Renal pelvis (tissue), 12 donors: Measurements from ENCODE around the gene ICE1. TPM values are rescaled to one million over a fixed set of nuclear protein-coding genes. Genes with fewer than 3 reads are reported as not detected.
"Not testable (repeated sequence)": the region's sequence is repeated elsewhere in the genome, so short reads cannot be mapped to it uniquely, and the experiment has no call there.

Source experiments
- DNase-seq: peaks from one replicate; pipeline ENCODE4 v3.0.0-alpha.2; 2013
- long read RNA-seq, 16 experiments: transcript quantifications; one replicate each; lab custom pipeline, GENCODE V29; 2026
- polyA plus RNA-seq, 3 donors: library from polyadenylated mRNA; unstranded; fragments of 120-200 nt; gene quantifications; one replicate each; pipeline ENCODE4 v1.2.1, GENCODE V29; 2013; ENCODE audit not compliant: insufficient read length in 3 of 3

Gene ICE1, protein sequence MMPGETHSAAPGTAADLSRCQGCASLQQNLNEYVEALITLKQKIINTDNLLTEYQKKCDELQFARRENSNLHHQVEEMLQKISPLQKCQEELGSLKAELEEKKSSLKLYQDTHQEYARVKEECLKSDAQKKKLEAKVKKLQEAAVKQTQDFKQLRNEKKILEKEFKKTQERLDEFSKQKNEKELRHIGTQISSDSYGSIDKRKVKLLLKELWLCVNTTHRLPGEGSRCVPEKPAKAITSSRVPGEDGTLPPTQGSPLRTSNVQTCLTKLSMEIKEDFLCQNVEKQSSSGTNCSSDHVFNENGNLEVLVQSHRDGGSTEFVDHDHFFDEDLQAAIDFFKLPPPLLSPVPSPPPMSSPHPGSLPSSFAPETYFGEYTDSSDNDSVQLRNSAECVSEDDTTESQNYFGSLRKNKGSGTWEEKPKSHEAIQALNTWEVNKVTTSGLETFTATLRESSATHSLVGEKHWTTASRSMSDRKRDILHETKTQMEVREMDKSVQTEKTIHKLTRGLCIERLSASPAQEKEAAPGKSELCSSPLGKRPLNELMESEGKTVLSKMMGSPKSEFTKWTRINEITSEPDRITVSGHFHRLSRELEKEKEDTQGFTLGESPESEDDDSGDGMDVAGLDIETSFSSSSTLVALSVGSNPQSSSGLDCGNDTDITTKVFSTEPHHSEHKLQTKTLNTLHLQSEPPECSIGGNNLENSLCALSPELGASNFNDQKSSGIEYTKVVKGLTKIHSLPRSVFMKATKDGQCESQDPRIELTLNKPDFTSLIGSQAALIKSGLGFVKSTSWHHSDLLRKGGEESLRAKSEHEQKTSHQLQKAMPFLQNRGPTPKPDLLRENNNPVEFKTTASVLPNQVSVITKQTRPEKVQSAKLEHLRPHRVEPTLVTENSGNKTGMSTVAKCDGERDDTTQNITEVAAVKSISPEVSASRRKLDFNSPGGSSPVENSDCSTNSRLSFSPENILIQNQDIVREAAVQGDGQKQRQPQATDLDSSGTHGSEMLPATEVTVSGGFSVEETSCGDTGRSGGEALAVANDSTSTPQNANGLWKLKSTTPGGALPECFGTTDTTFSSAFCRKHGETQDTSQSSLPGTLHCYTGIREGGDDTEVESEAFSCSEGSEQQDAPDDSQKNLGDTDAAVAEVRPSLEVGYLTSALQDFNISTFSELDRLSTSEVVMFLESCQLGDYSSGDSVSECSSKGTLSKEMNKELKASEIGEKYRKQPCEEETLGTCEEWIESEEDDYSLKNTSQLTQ (N-terminal part only)
- 10 to 100 TPM; 35.8 to 39.8 (median 36.8) TPM for polyA plus RNA-seq
- long read RNA-seq, donor 1, partial matches to known transcripts = 5 of 5 reads
- long read RNA-seq, donor 1, other reads (novel, unspliced or antisense) = 0 of 5 reads
- long read RNA-seq, donor 2, partial matches to known transcripts = 0 of 1 reads
- long read RNA-seq, donor 2, other reads (novel, unspliced or antisense) = 0 of 1 reads
- long read RNA-seq, donor 3, partial matches to known transcripts = 0 of 1 reads
- long read RNA-seq, donor 3, other reads (novel, unspliced or antisense) = 0 of 1 reads
- long read RNA-seq, donor 4, partial matches to known transcripts = 9 of 12 reads
- long read RNA-seq, donor 4, other reads (novel, unspliced or antisense) = 0 of 12 reads
- long read RNA-seq, donor 5 = 0 reads
- long read RNA-seq, donor 6, partial matches to known transcripts = 0 of 2 reads
- long read RNA-seq, donor 6, other reads (novel, unspliced or antisense) = 0 of 2 reads
- long read RNA-seq, donor 7, partial matches to known transcripts = 0 of 6 reads
- long read RNA-seq, donor 7, other reads (novel, unspliced or antisense) = 5 of 6 reads
- long read RNA-seq, donor 8 = 0 reads
- long read RNA-seq, donor 9, partial matches to known transcripts = 0 of 5 reads
- long read RNA-seq, donor 9, other reads (novel, unspliced or antisense) = 5 of 5 reads
- long read RNA-seq, donor 10, partial matches to known transcripts = 0 of 1 reads
- long read RNA-seq, donor 10, other reads (novel, unspliced or antisense) = 0 of 1 reads
- long read RNA-seq, donor 11 = 0 reads
- long read RNA-seq, donor 12, partial matches to known transcripts = 8 of 9 reads
- long read RNA-seq, donor 12, other reads (novel, unspliced or antisense) = 0 of 9 reads
- long read RNA-seq, donor 13 = 0 reads
- long read RNA-seq, donor 14, partial matches to known transcripts = 9 of 12 reads
- long read RNA-seq, donor 14, other reads (novel, unspliced or antisense) = 0 of 12 reads
- long read RNA-seq, donor 15, partial matches to known transcripts = 0 of 2 reads
- long read RNA-seq, donor 15, other reads (novel, unspliced or antisense) = 0 of 2 reads
- long read RNA-seq, donor 16, partial matches to known transcripts = 15 of 16 reads
- long read RNA-seq, donor 16, other reads (novel, unspliced or antisense) = 0 of 16 reads

DNA sequence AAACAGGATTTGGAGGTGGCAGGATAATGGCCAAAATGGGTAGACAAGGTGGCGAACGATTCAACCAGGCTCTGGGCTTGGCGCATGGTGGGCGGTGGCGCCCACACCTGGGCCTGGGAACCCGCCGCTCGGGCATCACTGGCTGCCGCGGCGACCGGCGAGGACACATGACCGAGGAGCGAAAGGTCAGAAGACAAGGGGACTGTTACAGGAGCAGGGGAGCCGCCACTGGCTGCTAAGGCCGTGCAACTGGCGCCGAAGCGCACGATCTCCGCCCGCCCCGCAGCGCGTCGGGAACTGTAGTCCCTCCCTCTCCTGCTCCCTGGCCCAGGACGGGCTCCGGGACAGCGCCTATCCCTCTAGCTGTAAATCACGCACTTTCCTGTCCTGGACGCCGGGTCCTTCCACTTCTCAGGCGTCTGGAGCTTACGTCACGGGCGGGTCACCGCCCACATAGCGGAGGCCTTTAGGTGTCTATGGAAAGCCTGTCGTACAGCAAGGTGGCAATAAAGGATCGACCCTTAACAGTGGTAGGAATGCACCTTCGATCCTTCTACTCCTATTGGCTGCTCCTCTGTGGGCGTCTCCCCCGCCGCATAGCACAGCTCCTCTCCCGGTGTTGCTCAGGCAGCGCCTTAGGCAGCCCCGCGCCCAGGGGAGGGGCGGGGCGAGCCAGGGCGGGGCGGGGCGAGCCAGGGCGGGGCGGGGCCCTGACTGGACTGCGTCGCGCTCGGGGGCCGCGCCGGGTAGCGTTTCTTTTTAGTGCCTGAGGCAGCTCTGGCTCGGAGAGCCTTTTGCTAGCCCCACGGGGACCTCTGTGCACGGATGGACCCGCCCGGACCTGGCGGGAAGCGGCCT, at the start of gene ICE1:
Gene ICE1, plus strand, starts transcription at position 717 of the 858 bp plus-strand sequence. CDS start 239 bp downstream, outside the sequence.
- peak; percentile 97 for DNase-seq

DNA sequence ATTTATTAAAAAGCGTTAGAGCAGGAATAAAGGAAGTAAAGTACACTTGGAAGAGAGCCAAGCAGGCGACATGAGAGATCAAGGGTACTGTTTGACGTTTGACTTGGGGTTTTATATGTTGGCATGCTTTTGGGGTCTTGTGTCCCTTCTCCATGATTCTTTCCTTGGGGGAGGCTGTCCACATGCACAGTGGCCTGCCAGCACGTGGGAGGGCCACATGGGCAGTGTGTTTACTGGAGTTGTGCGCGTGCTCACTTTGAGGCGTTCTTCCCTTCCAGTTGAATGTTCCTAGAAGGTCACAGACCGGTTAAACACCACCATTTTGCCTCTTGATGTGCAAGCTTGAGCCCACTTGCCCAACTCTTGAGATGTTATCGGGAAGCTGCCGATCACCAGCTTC, 49.5 kb upstream of the ICE1 start:
- DNase-seq = no peak

DNA sequence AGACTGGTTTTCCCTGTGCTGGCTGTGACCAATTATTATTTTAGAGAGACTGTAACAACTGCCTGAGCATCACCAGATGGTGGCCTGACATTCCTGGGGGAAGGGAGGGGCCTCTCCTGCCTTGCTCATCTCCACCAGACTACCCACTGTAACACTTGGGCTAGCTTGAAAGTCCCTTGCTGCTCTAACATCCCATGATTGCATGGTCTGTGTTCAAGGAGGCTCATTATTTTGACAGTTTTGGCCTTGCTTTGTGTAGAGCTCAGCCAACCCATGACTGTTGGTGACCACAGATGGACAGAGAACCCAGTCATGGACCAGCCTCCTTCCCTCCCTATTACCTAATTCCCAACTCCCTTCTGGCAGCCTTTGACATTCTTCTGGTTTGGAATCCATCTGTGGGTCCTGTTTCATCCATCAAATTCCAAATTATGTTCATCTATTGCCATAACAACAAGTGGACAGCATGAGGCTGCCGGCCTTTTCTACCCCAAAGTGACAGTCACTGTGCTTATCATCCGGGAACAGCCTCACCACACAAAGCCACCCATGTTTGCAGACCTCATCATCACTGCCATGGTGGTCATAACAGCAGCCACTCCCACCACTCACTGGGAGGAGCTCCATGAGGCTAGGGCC, 49.0 kb upstream of the ICE1 start:
- no peak for DNase-seq

DNA sequence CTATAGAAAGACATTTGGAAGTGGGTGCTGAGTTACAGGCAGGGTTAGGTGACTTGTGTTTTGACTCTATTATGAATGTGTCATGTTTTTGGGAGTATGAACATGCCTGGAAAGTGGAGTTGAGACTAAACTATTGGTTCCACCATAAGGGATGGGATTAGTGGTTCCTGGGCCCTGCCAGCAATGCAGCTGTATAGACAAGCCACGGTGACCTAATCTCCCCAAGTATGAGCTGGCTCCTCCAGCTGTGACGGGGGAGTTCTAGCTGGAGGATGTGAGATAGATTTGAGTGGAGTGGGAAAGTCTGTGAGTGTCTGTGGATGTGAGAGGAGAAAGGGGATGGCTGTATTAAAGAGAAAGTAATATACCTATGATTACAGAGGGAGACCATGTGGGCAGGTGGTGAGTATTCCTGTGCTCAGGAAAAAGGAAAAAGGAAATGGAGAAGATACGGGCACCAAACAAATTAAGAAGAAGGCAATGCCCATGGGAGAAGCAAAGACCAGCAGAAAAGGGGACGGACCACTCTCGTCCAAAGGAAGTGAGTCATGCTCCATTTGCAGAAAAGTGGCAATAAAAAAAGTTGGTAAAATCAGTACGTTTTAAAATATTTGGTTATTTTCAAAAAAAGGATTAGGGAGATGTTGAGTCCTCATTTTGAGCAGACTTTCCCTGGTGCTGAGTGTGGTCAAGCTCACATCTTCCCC, 48.3 kb upstream of the ICE1 start:
- no peak for DNase-seq

DNA sequence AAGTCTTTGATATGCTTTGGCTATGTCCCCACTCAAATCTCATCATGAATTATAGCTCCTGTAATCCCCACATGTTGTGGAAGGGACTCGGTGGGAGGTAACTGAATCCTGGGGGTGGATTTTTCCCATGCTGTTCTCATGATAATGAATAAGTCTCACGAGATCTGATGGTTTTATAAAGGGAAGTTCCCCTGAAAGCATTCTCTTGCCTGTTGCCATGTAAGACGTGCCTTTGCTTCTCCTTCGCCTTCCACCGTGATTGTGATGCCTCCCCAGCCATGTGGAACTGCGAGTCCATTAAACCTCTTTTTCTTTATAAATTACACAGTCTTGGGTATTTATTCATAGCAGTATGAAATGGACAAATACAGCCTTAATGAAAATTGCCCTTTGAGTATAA, 44.7 kb upstream of the ICE1 start:
- DNase-seq = no peak

DNA sequence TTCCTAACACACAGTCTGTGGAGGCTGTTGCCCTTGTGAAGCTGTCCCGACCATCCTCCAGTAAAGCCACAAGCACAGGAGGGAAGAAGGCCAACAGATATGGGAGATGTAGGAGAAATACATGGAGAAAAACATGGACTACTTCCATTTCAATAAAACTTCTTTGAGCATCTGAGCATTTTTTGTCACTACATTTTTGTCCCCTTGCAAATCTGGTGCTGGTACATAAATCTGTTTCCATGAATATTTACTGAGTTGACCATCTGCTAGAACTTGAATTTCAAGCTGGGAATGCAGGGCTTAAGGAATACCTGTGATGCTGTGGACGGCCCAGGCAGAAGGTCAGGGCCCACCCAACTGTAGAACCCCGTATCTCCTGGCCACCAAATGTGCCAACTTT, 43.9 kb upstream of the ICE1 start:
- no peak for DNase-seq

DNA sequence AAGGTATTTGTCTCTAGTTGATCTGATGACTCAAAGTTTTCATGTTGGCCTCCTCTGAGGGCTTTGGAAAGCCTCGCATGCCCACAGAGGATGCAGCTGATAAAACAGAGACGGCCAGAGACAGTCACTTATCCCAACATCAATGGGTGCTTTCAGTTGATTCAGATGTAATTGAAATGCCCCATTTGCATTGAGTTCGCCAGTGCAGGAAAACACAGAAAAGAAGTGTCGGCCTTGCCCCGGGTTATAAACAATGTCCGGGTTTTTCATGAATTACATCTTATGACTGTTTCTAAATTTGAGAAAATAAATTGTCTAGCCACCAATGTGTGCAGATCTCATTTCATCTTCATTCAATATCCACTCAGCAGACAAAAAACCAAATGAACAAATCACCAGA, 42.2 kb upstream of the ICE1 start:
- no peak for DNase-seq

- no peak for DNase-seq
Observed at GRCh38 chr5:5381310-5381913, 41.1 kb upstream of the ICE1 start.

- no peak for DNase-seq
Observed at GRCh38 chr5:5383461-5383860, 39.0 kb upstream of the ICE1 start.

DNA sequence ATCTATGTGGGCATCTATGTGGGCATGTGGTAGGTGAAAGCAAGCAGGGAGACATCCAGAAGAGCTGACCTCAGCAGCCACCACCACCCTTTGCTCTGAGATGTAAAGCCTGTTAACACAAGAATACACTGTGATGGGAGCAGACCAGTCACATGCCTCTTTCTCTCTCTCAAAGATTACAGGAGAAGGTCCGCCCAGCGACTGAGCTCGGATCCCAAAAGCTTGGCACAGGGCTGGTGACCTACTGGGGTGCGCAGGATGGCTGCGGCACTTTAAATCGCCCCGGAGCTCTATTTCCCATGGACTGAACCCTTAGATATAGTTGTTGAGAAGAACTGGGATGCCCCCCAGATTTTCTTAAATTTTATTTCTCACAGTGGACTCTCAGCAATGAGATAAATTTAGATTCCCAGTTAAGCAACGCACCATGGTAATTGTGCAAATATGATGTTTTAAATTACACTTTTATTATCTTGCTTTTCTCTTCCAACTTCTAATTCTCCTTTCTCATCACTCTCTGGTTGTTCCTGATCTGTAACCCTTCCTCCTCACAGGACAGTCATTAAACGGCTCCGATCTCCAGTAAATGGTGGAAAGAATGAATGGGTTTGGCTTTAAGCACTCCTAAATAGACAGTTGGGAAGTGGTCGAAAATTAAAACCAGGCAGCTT, 37.7 kb upstream of the ICE1 start:
- DNase-seq = no peak

DNA sequence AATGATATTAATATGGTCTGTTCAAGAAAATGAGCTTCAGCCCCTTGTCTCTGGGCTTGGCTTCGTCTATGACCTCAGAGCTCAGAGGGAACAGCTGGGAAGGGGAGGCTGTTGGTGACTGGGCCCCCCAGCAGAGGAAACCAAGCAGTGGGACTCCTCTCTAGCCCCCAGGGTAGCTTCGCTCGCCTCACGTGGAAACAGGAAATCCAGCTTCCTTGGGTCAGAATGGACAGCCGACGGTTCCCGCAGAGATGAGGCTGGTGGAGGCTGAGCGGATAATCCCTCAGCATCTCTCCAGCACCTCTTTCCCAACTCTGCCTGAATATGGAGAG, 37.2 kb upstream of the ICE1 start:
- DNase-seq = no peak

DNA sequence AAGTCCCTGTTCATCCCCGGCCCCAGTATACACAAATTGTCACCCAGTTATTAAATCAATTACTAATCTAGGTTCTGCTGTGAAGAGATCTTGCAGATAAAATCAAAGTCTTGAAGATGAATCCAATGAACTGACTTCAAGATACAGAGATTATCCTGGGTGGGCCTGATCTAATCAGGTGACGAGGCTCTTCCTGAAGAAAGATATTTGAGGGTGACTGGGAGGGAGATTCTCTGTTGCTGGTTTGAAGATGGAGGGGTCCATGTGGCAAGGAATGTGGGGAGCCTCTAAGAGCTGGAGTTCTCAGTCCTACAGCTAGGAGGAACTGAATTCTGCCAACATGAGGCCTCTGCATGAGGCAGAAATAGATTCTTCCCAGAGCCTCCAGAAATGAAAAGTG, 36.1 kb upstream of the ICE1 start:
- no peak for DNase-seq

- DNase-seq = no peak
Observed at GRCh38 chr5:5387192-5387591, 35.3 kb upstream of the ICE1 start.

DNA sequence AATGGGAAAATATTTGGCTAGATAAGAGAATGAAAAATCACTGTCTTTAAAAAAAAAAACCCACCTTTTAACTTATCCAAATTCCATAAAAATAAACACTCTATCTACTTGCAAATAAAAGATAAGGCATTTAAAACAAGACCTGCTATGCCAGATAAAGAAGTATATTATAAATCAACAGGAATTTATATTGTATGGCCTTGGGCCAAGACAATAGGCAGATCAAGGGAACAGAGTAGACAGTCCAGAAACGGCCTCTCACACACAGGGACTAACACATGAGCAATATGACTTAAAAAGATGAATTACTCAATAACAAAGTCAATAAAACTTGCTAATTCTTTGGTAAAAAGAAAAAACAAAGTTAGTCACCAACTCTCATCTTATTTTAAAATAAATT, 34.7 kb upstream of the ICE1 start:
- DNase-seq = no peak

DNA sequence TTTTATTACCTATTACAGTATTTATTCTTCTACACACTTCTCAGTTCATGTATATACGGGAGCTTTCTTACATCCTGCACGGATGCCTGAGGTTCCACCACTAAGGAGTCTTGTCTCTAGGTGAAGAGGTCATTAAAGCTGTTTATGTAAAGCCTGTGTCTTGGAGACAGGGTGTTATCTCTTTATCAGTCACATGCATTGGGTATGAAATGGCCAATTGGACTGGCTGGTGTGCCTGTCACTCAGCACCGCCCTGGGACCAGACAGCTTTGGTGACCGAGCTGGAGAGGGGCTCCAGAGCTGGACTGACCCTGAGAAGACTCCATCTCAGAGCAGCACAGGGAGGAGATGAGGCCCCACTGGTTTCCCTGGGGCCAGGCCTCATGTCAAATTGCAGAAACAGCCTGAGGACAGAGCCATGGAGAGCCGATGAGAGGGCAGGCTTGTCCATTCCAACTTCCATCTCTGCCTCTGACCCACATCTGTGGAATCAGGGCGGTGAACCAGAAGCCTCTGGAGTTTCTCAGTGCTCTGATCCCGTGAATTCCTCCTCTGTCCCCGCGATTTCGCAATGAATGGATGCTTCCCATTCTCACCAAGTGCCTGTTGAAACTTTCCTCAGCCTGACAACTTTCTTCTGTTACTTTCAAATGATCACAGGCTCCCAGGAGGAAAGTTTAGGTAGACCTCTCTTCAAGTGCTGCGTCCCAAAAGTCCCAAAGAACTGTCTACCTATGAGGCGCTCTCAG, 32.2 kb upstream of the ICE1 start:
- DNase-seq = not testable (repeated sequence)

DNA sequence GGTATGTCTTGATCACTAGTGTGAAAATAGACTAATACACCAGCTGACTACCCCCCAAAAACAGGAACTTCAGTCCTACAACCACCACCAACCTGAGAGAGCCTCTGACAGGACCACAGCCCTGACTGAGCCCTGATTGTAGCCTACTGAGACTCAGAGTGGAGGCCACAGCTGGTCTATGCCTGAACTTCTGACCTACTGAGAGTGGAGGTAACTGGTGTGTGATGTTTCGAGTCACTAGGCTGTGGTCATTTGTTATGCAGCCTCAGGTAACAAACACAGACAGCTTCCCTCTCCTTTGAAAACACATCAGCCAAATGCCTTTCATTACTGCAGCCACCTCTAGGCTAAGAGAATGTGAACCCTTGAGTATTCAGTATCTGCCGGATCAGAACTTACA, 30.0 kb upstream of the ICE1 start:
- DNase-seq = not testable (repeated sequence)
